NT2/D1 (cell line): ENCODE measurements around the gene OPN4.

Experiments used
- SUZ12 ChIP-seq: IDR thresholded peaks from 2 replicates; pipeline ENCODE4 v1.6.1; 2011; ENCODE audit not compliant: insufficient read length, insufficient read depth; ENCODE audit errors: extremely low read depth
- YY1 ChIP-seq: IDR thresholded peaks from 2 replicates; pipeline ENCODE4 v1.6.1; 2011; ENCODE audit not compliant: insufficient read length, insufficient read depth
- ZNF274 ChIP-seq: IDR thresholded peaks from 2 replicates; pipeline ENCODE4 v1.6.1; 2011; ENCODE audit warnings: mild to moderate bottlenecking, low read depth, low read length

DNA sequence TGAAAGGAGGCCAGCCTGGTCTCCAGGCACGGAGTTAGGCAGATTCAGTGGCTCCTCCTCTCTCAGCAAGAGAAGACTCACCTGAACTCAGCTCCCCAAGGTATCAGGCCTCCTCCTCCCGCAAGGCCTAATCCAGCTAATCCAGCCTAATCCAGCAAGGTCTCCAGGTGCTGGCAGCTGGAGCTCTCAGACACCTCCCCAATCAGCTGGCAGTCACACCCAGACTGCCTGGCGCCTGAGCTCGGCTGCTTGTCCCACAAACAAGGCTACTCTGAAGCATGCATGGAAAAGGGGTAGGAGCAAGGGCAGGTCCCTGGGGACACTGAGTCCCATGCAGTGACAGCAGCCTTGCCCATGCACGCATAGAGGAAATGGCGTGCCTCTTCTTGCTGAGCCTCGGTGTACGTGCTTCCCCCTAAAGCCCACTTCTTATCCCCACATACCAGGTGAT, 3.3 kb upstream of the OPN4 start:
- no peak for TF ChIP-seq YY1
- no peak for TF ChIP-seq SUZ12
- no peak for TF ChIP-seq ZNF274
